GM04504 (cell line): ENCODE data around the gene GDF10.
A peak's percentile ranks its signal among the peaks of the same experiment; 100 is the strongest.

Experiments
- DNase-seq: peaks from one replicate; pipeline ENCODE4 v3.0.0-alpha.2; 2012; ENCODE audit warnings: low read depth

The GDF10 gene

DNA sequence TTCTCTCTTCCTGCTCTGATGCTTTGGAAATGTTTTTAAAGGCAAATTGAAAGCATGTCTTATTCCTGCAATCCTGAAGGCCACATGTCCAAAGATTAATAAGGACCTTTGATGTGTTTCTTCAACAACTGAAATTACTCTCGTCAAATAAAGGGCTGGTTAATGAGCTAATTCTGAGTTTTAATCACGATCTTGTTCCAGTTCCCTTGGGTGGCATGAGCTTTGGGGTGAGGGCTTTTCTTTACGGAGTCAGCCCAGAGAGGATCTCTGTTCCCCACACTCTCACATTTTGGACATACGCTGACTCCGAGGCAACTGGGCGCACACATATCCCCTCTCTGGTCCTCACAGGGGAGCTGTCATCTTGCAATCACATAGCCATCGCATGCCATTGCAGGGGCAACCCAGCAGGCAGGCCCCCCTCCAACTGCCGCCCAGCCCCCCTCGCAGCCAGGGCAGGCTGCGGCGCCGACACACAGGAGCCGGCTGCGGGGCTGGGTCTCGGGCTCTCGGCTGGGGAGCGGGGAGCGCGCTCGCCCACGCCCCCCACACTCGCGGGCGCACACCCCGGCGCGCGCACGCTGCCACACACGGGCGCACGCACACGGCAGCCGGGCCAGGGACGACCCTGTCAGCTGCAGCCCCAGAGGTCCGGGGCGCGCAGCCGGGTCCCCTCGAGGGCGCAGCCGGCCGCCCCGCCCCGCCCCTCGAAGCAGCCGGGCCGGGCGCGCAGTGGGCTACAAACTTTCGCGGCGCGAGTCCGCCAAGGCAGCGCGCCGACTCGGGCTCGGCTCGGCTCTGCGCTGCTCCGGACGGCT is at the start of gene GDF10:
GDF10 (plus strand) TSS at position 587 of the 818 bp plus-strand sequence. CDS start 455 bp downstream, outside the sequence.
- DNase-seq: no peak

- no peak for DNase-seq
These were observed 47.8 kb upstream of the GDF10 start for GRCh38 chr10:47252093-47252780.

- no peak for DNase-seq
These were observed 46.9 kb upstream of the GDF10 start for GRCh38 chr10:47253030-47253637.

DNA sequence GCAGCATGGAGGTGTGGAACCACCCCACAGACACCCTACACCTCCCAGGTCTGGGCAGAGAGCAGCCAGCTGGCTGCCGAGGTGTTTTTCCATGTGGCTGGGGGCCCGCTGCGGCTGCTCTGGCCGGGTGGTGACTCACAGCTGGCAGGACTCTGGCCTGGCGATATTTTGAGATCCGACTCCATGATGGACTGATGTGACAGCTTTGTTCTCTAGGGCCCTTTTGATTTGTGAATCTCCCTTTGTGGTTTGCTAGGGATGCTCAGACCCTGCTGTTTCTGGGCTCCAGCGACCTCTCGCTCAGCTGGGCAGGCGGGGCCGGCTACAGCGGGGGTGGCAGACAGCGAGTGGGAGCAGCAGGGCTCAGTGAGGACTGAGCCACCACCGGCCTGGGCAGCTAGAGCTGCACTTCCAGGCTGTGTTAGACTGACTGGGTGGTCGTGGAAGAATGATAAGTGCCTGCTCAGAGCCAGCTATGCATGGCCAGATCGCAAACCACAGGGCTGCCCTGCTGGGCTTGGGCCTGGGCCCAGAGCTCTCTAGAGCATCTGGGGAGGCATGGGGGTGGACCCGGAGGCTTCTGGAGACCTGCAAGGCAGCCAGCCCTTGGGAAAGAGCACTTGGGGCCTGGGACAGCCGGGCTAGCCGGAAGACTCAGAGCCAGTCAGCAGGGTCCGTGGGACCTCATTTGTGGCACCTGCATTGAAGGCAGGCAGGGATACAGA is 46.2 kb upstream of the GDF10 start:
- DNase-seq: no peak

- DNase-seq: no peak
These were observed 45.4 kb upstream of the GDF10 start for GRCh38 chr10:47254611-47255010.

GRCh38 chr10:47255033-47255813 is 44.8 kb upstream of the GDF10 start:
- no peak for DNase-seq

GRCh38 chr10:47255866-47256265 is 44.1 kb upstream of the GDF10 start:
- DNase-seq: no peak

DNA sequence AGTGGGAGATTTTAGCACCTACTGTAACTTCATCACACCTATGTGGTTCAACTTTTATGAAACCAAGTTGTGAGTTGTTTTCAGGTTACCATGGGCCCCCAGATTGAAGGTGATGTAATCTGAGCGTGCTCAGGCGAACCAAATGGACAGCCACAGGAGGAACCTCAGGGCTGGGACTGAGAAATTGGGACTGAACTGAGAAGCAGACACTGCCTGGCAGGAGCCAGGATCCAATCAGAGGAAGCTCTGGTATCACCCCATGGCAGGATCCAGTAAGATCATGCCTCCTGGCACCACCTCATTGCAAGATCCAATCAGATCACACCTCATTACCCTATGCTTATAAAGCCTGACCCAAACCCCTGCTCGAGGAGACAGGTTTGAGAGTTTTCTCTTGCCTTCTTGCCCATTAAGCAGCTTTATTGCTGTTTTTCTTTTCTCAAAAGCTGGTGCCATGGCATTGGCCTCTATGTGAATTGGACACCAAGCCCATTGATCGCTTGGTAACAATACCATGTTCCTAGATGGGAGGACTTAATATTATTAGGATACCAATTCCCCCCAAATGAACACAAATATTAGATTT is 43.2 kb upstream of the GDF10 start:
- no peak for DNase-seq

DNA sequence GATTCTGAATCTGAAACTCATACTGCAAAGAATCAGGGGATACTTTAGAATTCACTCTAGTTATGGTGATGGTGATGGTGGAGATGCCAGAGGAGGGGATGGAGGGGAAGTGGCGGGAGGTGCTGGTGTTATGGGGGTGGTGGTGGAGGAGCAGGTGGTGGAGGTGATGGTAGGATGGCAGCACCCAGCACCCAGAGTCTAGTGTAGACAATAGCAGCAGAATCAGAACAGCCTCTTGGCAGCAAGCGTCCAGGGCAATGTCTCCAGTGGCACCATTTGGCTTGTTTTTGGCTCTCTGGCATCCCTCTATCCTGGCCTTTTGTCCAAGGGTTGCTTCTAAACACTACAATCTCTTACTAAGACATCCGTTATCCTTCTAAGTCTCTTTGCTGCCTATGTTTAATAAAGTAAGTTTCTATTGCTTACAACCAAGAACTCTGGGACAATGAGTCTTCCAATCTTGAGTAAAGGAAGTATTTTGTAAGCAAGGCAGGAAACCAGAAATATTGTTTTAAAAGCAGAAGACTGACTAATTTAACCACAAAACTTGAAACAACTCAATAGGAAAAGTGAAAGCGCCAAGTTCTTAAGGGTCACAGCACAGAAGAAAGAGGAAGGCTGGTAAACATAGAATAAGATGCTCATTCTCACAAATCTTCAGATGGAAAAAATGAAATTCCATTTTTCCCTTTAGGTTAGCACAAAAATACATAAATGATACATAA is 42.4 kb upstream of the GDF10 start:
- peak; percentile 2 for DNase-seq

GRCh38 chr10:47258921-47259320 is 41.1 kb upstream of the GDF10 start:
- no peak for DNase-seq

GRCh38 chr10:47259466-47259865 is 40.5 kb upstream of the GDF10 start:
- DNase-seq: no peak

DNA sequence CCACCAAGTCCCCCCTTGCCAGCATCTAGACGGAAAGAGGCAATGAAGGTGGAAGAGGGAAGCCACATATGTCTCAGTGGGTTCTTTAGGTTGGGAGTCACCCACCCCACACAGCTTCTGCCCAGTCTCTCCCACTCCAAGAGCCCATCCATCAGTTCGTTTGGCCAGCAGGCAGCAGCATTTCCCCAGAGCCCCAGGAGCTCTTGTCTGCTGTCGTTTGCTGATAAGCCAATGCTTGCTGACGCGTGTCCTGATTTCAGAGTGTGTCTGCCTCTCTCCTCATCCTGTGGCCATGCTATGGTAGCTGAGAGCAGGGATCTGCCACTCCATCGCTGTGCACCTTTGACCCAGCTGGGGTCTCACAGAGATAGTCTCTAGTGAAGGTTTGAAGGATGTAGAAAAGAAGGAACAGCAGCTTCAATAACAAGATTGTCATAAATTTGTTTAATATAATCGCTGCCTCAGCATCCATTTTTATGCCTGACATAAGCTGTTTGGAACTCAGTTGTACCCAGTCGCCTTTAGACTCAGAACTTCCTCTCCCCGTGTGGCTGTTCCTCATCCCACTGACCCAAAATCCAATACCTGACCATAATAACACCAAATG is 39.4 kb upstream of the GDF10 start:
- no peak for DNase-seq

GRCh38 chr10:47261121-47261520 is 38.9 kb upstream of the GDF10 start:
- no peak for DNase-seq

- DNase-seq: no peak
These were observed 38.4 kb upstream of the GDF10 start for GRCh38 chr10:47261556-47261955.

DNA sequence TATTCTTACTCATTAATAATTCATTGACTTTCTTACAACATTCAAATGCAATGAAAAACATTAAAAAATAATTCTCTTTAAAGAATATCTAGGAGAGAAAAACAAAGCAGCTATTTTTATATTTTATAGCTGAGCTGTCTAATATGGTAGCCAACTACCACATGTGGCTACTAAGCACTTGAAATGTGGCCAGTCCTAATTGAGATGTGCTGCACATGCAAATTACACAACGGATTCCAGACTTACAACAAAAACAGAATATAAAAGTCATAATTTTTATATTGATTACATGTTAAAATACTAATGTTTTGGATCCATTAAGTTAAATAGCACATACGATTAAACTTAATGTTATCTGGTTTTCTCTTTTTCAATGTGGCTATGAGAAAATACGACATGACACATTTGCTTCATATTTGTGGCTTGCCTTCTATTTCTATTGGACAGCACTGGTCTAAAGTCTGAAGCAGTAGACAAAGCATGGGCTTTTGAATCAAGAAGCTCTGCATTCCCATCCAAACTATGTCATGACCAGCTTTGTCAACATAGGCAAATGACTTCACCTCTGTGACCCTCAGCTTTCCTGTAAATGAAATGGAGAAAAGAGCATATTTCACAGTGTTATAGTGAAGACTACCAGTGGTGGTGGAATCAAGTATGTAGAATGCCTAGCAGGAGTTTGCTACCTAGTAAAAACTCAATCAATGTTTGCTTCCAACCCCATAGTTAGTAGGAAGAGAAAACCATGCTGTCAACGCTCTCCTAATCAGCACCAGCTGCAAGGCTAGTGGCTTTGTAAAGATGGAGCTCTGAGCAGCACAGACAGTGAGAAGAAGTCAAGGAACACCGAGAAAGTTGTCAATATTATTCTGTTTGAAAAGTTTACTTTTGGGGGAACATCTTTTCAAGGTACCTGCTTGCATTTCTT is 37.1 kb upstream of the GDF10 start:
- peak; percentile 9 for DNase-seq

GRCh38 chr10:47264797-47265281 is 35.2 kb upstream of the GDF10 start:
- DNase-seq: no peak

- DNase-seq: no peak
These were observed 33.4 kb upstream of the GDF10 start for GRCh38 chr10:47266602-47267001.

DNA sequence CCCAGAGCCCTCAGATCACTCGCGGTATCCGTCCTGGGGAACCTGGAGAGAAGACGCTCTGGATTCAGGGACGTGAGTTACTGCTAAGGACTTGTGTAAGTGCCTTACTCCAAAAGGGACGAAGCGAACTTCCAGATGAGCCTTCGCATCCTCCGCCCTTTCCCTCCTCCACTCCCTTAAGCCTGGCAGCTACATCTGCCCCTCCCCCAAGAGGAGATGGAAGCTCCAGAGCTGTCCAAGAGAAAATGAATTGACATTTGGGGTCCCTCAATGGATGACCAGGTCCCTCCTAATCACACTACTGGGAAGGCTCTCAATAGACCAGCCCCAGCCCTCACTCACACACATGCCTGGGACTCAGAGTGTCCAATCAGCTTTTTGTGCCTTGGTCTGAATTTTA is 31.3 kb upstream of the GDF10 start:
- DNase-seq: no peak

GRCh38 chr10:47269294-47269693 is 30.7 kb upstream of the GDF10 start:
- no peak for DNase-seq
